ENCODE measurements around the gene TNFRSF1B.
A peak's percentile ranks its signal among the peaks of the same experiment; 100 is the strongest.

Gene TNFRSF1B

DNA sequence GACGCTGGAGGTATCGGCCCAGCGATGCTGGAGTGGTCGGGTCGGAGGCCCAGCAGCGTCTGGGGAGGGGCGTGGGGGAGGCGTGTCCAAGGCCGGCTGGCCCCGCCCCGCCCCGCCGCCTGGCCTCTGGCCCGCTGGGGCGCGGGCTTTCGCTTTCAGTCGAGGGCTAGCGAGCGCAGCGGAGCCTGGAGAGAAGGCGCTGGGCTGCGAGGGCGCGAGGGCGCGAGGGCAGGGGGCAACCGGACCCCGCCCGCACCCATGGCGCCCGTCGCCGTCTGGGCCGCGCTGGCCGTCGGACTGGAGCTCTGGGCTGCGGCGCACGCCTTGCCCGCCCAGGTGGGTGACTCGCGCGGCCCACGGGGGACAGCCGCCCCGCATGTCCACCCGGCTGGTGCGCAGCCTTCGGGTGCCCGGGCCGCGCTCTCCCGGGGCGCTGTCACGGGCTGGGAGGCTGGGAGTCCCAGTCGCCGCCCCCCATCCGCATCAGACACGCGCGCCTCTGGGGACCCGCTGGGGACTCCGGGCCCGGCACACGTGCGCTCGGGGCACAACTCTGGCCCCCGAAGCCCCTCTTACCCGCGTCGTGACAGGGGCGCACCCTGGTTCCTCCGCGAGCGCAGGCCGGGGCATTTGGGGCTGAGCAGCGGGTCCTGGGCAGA, at the start of gene TNFRSF1B:
Gene TNFRSF1B (plus strand): TSS at position 158 of the 659 bp plus-strand sequence. CDS start 101 bp downstream, at position 259.
- no peak for DNase-seq

DNA sequence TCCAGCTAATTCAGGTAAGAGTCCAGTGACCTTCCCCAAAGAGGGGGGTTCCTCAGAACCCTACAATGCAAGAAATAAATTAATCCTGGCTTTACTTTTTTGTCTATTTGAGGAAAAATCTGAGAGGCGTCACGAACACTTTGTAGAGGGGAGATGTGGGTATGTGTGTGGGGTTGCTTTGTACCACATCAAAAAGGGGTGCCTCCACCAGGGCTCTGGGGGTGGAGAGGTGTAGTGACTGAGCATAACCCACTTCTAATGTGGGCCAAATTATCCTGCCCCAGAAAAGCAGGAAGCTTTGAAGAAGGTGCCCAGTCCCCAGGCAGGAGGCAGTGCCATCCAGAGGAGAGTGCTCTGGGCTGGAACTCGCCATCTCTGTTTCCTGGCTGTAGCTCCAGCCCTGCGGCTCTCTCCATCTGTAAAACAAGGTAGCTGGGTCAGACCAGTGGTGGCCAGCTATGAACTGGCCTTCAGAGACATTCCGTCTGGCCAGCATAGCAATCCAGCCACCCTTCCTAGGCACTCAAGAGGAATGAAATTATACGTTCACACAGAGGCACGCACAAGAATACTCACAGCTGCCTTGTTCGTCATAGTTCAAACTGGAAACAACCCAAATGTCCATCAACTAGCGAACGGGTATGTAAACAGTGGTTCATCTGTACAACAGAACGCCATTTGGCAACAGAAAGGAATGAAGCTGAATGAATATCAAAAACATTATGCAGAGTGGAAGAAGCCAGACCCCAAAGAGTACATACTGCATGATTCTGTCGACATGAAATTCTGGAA, 45.4 kb upstream of the TNFRSF1B start:
- no peak for DNase-seq

DNA sequence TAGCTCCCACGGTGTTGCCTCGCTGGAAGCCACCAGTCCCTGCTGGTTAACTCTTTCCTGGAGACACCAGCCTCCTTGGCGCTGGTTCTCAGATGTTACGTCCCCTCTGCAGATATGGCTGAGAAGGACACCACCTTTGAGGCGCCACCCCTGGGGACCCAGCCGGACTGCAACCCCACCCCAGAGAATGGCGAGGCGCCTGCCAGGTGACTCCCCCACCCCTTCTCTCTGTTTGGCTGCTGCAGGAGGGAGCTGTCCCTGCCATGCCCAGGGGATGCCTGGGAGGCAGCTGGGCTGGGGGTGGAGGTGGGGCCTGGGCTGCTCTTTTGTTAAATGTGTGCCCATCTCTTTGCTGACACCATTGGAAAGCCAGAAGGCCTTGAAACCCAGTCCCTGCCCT, 43.6 kb upstream of the TNFRSF1B start:
- DNase-seq, result no peak

DNA sequence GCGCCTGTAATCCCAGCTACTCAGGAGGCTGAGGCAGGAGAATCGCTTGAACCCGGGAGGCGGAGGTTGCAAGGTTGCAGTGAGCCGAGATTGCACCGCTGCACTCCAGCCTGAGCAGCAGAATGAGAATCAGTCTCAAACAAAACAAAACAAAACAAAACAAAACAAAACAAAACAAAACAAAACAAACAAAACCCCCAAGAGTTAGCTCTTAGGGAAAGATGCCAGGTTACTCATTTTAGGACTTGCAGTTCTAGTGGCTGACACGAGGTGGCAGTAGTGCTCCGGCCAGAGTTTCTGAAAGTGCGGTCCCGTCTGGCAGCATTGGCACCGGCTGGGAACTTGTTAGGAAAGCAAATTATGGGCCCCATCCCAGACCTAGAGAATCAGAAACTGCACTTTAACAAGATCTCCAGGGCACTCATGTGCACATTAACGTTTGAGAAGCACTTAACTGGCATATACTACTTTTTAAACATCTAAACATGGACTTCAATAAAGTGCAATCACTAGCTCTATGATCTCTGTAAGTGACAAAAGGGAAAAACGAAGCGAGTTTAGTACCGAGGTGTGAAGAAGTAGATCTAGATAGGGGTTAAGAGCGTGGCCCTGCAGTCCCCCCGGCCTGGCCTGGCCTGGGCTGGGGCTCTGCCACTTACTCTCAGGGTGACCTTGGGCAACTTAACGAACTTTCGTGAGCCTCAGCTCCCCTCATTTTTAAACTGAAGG, 41.9 kb upstream of the TNFRSF1B start:
- peak; percentile 51 for DNase-seq

DNA sequence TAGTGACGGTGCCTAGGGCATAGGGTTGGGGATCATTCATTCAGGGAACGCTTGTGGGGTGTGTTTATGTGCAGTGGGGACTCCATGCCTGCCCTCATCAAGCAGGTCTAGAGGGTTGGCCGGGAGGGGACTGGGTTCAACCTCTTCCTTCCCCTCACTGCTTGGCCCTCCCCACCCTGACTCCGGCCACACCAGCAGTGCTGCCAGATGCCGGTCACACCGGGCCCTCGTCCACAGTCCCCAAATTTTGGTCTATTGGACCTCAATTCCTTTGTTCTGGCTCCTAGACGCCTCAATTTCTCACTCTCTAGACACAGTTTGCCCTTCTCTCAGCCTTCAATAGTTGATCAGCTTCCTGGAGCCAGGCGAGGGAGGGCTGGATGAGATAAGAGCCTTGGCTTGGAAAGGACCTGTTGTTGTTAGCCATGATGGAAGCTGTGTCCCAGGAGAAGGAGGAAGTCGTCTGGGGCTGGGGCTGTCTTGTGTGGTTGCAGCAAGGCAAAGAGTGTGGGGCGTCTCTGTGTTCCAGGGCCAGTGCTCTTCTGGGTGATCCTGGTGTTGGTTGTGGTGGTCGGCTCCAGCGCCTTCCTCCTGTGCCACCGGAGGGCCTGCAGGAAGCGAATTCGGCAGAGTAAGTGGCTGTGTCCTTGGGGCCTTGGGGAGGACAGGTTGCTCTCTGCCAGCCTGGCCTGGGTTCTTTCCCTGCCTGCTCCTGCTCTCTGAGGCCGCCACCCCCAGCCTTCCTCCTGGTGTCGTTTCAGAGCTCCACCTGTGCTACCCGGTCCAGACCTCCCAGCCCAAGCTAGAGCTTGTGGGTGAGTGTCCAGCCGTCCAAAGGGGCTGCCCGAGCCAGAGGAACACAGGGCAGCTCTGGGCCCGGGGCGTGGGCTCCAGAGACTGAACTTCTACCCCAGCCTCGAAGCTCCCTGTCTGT, 41.1 kb upstream of the TNFRSF1B start:
- DNase-seq, result no peak

DNA sequence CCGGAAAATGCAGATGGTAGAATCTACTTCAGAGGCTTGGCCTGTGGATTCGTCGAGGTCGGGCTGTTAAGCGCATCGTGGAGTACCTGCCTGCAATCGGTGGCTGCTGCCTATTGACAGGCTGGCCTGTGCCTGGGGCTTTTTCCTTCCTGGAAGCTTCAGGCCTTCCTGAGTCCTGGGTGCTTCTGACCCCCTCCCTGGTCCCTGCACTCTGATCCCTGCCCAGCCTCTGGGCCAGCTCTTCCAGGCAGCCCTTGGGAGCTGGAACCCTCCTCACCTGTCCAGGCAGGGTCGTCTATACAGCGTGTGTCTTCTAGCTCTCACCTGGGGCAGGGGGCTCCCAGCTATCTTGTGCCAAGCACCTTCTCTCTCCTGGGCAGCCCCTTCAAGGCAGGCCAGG, 40.0 kb upstream of the TNFRSF1B start:
- DNase-seq, result no peak

DNA sequence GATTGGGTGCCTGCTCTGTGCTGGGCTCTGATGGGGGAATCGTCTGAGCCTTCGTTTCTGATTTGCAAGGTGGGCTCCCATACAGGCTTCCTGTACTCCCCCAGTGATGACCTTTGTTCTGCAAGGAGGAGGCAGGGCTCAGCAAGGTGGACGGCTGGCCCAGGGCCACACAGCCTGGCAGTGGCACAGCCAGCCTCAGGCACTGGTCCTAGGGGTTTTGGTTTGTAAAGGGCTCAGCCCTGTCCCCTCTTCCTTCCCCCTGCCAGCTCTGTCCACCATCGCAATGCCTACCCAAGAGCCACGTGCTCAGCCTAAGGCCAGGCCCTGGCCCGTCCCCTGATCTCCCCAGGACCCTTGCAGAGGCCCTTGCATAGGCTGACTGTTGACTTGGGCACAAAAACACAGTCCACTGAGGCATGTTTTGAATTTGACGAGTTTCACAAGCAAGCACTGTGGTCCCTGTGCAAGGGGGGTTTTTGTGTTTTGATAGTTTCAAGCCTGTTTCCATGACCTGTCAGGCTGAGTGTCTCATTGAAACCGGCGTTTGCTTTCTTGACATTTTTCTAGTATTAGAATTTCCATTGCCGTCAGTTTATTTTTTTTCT, 39.5 kb upstream of the TNFRSF1B start:
- DNase-seq, result no peak

DNA sequence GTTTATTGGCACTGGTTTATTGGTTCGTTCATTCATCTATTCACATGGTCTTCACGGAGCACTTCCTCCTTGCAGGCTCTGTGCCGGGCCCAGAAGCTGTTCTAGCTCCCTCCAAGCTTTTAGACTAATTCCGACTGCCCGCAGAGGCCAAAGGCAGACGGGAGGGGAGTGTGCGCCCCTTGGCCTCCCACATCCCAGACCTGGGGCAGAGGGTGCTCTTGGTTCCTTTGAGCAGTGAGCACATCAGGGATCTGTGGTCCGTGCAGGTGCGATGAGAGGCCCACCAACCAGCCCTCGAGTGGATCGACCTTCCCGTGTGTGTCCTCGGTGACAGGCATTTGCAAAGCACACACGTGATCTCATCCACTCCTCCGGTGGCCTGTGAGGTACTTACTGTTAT, 38.7 kb upstream of the TNFRSF1B start:
- DNase-seq, result no peak

DNA sequence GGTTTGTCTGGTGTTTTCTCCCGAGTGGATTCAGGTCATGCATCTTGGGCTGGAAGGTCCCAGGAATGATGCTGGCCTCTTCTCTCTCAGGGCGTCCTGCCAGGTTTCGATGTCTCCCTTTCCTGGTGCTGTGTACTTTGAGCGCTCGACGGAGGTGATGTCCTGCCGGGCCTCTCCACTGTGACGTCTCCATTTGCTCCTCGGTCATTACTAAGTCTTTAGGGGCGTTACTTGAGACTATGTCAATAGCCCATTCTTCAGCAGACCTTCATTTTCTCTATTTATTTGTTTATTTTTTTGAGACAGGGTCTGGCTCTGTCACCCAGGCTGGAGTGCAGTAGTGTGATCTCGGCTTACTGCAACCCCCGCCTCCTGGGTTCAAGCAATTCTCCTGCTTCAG, 37.2 kb upstream of the TNFRSF1B start:
- DNase-seq, result no peak

DNA sequence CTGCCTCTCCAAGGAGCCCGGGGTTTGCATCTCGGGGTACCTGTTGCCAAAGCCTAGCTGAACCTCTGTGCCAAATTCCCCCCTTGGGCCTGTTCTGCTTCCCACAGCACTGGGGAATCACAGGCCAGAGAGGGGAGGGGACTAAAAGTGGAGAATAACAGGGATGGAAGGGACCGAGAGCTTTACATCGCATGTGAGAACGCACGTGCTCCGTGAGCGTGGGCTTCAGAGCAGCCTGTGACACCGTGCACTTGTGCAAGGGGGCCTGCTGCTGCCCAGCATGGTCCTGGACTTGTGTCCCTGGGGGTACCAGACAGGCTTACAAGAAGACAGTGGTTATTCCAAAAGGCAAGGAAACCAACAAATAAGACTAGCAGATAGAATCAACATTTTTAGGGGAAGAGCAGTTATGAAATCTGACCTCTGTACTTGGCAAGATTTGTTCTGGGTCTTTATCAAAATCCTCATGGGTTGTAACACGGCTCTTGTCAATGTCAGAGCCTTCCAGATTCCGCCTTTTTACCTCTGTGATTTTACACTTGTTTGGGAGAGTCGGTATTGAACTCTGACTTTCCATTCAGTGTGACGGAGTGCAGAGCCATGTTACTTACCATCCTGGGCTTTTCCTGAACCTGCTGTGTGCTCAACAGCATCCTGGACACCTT, 36.2 kb upstream of the TNFRSF1B start:
- DNase-seq, result no peak

DNA sequence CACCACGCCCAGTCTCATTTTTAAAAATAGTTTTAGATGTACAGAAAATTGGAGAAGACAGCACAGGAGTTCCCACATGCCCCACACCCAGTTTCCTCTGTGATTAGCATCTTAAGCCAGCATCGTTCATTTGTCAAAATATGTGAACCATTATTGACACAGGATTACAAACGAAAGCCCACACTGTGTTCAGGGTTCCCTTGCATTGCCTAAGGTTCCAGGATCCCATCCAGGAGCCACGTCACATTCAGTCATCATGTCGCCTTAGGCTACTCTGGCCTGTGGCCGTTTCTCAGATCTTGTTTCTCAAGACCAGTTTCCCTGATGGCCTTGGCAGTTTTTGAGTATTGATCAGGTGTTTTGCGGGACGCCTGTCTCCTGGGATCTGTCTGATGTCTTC, 34.7 kb upstream of the TNFRSF1B start:
- DNase-seq, result no peak

DNA sequence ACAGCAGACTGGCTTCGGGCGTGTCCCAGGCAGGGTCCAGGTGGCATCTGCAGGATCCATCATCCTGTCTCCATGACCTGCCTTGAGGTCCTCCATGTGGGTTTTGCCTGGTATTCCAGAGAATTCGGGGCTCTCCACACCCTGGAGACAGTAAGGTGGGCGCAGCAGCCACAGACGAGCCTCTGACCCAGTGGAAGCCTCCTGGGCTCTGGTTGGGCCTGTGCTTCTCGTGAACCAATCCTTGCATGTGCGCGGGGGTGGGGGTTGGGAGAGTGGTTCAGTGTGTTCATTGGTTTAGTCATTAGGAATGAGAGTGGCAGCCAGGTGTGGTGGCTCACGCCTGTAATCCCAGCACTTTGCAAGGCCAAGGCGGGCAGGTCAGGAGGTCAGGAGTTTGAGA, 32.1 kb upstream of the TNFRSF1B start:
- DNase-seq, result no peak

DNA sequence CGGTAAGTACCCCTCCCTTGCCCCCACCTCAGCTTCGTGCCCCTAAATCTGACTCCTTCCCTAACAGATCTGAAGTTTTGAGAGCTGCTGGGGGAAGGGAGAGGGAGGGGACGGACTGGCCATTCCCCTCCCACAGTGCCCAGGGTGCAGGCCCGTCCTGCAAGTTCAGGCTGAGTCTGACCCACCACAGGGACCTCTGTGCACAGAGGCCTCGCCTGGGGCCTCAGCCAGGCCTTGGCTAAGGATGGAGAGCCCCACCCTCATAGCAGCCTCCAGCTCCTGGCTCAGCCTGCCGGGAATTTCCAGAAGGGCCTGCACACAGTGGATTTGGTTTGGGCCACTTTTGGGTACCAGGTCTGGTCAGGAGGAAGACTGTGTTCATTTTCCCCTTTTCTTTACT, 31.2 kb upstream of the TNFRSF1B start:
- DNase-seq, result no peak

DNA sequence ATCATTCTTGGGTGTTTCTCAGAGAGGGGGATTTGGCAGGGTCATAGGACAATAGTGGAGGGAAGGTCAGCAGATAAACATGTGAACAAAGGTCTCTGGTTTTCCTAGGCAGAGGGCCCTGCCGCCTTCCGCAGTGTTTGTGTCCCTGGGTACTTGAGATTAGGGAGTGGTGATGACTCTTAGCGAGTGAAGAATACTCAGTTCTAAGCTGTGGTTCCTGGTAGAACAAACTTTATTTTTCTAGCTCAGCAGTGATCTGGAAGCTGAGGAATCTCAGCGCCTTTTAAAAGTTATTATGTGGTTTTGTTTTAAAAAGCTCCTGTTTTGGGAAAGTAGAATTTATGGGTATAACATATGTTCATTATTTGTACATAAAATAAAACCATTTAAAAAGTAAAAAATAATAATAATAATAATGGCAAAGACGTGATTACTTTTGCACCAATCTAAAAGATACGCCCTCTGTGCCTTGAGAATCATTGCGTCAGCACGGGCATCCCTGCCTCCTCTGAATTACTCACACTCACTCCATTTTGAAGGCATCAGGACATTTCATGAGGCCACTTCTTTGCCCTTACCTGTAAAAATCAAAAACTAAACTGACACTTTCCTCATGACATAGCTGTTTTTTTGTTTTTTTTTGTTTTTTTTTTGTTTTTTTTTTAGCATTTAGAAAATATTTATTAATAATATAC, 29.7 kb upstream of the TNFRSF1B start:
- DNase-seq, result no peak

DNA sequence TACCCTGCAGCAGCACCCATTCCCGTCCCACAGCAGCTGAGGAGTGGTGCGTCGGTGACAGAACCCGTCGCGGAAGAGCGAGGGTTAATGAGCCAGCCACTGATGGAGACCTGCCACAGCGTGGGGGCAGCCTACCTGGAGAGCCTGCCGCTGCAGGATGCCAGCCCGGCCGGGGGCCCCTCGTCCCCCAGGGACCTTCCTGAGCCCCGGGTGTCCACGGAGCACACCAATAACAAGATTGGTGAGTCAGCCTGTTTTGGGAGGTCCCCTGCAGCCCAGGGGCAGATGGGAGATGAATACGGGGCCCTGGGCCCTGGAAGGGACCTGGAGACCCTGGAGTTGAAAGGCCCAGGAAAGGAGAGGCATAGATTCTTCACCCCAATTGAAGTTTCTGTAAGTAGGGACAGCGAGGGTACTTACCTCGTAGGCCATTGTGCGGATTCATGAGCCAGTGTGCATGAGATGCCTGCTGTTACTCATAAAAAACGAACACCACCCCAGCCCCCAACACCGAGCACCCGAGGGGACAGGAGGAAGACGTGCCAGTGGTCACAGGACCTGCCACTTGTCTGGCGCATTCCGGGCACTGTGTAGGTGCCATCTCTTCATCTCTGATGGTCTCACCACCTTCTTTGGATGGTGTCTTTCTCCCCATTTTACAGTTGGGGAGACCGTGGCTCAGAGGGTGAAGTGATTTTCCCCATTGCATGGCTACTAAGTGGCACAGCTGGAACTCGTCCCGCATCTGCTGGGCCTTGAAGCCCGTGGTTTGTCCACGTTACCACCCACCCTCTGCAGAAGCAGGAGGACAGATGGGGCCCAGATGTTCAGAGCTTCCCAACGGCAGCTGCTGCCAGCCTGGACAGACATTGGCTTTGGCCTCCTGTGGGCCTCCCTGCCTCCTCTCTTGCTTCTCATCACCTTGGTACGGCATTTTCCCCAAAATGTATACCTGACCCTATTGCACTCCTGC, 28.3 kb upstream of the TNFRSF1B start:
- no peak for DNase-seq

DNA sequence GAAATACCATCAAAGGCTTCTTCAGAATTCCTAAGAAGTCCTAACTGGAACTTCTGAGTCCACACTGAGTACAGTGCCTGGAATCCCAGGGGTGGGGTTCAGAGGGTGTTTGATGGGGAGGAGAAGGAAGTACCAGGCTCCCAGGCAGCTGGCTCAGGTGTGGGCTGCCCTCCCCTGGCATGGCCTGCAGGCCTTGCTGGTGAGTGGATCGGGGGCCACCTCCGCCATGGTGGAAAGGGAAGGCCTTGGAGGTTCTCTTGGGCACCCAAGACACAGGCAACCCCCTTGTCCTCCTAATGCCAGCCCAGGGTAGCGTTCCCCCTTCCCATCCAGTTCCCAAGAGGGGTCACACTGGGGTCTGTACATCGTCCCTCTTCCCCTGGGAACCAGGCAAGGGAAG, 26.8 kb upstream of the TNFRSF1B start:
- no peak for DNase-seq

DNA sequence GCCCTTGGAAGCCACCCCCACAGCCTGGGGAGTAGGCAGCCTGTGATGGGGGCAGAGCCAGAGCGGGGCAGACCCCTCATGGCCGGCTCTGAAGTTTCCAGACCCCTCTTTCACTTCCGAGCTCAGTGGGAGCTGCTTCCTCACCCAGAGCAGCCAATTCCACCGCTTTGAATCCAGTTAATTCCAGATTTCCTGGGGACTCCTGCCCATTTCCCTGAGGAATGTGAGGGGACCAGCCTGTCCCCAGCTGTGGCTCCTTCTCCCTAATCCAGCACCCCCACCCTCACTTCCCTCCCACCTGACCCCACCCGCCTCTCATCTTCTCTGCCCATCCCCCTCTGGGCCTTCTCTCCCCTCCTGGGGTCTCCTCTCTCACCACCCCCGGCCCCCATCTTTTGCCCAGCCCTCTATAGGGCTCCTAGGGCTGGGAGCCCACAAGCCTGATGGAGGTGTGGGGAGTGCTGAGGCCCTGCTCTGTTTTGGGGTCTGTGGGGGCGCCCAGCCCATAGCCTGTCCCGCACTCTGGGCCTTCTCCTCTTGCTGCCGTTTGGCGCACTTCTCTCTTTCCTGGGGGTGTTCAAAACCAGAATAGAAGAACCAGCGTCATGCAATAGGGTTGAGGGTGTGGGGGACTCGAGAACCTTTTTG, 26.2 kb upstream of the TNFRSF1B start:
- no peak for DNase-seq

DNA sequence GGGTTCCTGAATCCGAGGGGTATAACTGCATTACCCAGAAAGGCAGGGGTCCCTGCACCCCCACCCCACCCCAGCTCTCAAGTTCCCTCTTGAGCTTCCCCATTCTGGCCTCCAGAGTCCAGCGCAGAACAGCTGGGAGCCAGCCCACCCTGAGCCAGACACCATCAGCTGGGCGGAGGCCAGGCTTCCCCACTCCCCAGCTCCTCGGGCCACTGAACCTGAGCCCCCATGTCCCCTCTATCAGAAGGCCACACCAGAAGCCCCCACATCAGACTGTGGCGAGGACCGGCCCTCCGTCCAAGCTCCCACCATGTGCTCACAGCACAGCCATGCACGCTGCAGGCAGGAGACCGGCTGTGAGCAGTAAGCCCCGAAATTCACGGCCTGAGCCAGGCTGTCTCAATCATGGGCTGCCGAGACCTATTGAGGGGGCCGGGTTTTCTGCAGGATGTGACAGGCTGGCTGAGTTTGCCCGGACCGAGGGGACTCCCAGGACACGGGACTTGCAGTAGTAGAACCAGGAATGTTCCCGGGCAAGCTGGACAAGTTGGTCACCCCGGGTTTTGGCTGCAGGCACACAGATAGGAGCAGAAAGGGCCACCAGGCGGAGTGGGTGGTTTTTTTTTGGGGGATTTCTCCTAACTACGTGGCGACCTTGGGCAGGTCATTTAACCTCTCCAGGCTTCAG, 25.5 kb upstream of the TNFRSF1B start:
- DNase-seq, result no peak

All from NCI-H2107 (cell line).